Subcutaneous adipose tissue (tissue), 4 donors: Measurements from ENCODE around the gene TNRC18. TPM values are rescaled to one million over a fixed set of nuclear protein-coding genes. Genes with fewer than 3 reads are reported as not detected.

Source experiments
- CTCF ChIP-seq: fragments of 450-650 bp; IDR thresholded peaks from one replicate; pipeline ENCODE4 v1.5.1; 2016; ENCODE audit warnings: low read depth, mild to moderate bottlenecking, control low read depth, antibody characterized with exemption, moderate library complexity
- total RNA-seq, 4 donors: library from RNA; depleted of rRNA; stranded (reverse); fragments of >200 nt; gene quantifications; one replicate each; pipeline ENCODE4 v1.1.0, GENCODE V29; 2016

TNRC18 gene
- total RNA-seq, 4 donors from 2014 or later: 21.7 to 107 (median 34.0) TPM

DNA sequence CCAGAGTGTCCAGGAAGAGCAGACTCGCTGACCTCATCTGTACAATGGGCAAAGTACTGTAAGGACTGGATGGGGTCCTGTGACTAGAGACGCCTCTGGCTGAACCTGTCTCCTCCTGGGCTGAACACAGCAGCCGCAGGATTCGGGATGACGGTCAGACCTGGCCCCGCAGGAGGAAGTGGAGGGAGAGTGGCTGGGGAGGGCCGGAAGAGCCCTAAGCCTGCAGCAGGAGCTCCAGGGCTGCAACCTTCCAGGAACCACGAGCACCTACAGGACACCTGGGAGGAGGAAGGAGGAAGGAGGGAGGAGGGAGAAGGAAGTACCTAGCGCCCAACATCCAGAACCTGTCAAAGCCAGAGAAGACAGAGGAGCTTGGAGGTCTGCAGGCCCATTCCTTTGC, 30.3 kb downstream of the TNRC18 start:
- TF ChIP-seq CTCF: no peak

- no peak for TF ChIP-seq CTCF
Observed at GRCh38 chr7:5390918-5391317, 32.7 kb downstream of the TNRC18 start.

DNA sequence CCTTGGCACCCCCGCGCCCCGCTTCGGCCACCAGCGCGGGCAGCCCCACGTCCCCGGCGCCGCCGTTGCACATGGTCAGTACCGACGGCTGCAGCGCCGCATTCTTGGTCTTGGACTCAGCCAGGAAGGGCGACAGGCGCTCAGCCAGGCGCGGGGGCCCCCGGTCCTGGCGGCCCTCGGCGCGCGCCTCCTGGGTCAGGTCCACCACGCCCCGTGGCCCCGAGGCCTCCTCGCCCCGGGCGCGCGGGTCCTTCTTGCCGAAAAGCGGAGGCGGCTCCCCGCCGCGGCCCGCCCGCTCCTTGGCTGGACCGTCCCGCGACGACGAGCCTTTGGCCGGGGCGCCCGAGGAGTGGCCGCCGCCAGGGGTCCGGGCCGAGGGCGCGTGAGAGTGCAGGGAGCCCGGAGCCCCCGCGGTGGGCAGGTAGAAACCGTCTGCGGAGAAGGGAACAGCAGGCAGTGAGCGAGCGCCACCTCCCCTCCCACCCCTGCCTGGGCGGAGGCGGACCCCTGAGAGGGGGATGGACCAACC, 34.7 kb downstream of the TNRC18 start:
- no peak for TF ChIP-seq CTCF

GRCh38 chr7:5388273-5388901, 35.2 kb downstream of the TNRC18 start:
- TF ChIP-seq CTCF: no peak

- TF ChIP-seq CTCF: no peak
Observed at GRCh38 chr7:5387711-5388245, 35.9 kb downstream of the TNRC18 start.

GRCh38 chr7:5384618-5385017, 39.0 kb downstream of the TNRC18 start:
- no peak for TF ChIP-seq CTCF

GRCh38 chr7:5383314-5384098, 40.1 kb downstream of the TNRC18 start:
- no peak for TF ChIP-seq CTCF
